Large intestine (tissue), 3 donors: ENCODE measurements around the gene CHST10. TPM values are rescaled to one million over a fixed set of nuclear protein-coding genes. Genes with fewer than 3 reads are reported as not detected.

Source experiments
- DNase-seq, 2 donors: peaks; one replicate each; pipeline versions ENCODE4 v3.0.0 to v3.0.0-alpha.2; 2013
- H3K27ac ChIP-seq: one replicate; pipeline ENCODE4 v1.5.1; 2013; ENCODE audit warnings: low read length
- H3K27me3 ChIP-seq: 2 replicates; pipeline ENCODE4 v1.6.1; 2013; ENCODE audit warnings: low read length; ENCODE audit not compliant: control insufficient read depth, insufficient read depth
- H3K36me3 ChIP-seq: 2 replicates; pipeline ENCODE4 v1.6.1; 2013; ENCODE audit warnings: low read length; ENCODE audit not compliant: control insufficient read depth, insufficient read depth
- H3K4me1 ChIP-seq: one replicate; pipeline ENCODE4 v1.6.1; 2013; ENCODE audit warnings: low read length; ENCODE audit not compliant: control insufficient read depth, insufficient read depth
- H3K4me3 ChIP-seq: one replicate; pipeline ENCODE4 v1.5.1; 2013; ENCODE audit warnings: low read length
- H3K9me3 ChIP-seq: one replicate; pipeline ENCODE4 v1.6.1; 2013; ENCODE audit warnings: mild to moderate bottlenecking, low read depth, low read length, moderate library complexity; ENCODE audit not compliant: control insufficient read depth
- WGBS: methylation state at CpG from one replicate; pipeline ENCODE4 v1.1.5; 2013; ENCODE audit warnings: low lambda C conversion rate; ENCODE audit not compliant: insufficient coverage; 5-methylcytosine and 5-hydroxymethylcytosine counted together
- polyA plus RNA-seq: library from polyadenylated mRNA; unstranded; fragments of 120-200 nt; gene quantifications from one replicate; pipeline ENCODE4 v1.2.1, GENCODE V29; 2013

Gene CHST10
- polyA plus RNA-seq, 1 donor = 6.4 TPM

GRCh38 chr2:100427627-100428258 lies 10.3 kb upstream of the CHST10 start:
- WGBS = 65% methylated on average over 2 of the region's 11 CpGs
- H3K27ac ChIP-seq = no peak overlapping the region
- H3K27me3 ChIP-seq = peaks cover 3% of the 10 kb centered on the region
- no peaks in the 10 kb centered on the region for H3K9me3 ChIP-seq
- H3K36me3 ChIP-seq = no peaks in the 10 kb centered on the region
- no peak overlapping the region for H3K4me3 ChIP-seq
- DNase-seq = peak in 1 of 2 donors; percentile 22
- H3K4me1 ChIP-seq = no peaks in the 10 kb centered on the region

- Histone ChIP-seq H3K9me3 (no peaks in the 10 kb centered on the region), H3K4me1 (no peaks in the 10 kb centered on the region), H3K27me3 (peaks cover 3% of the 10 kb centered on the region), H3K36me3 (no peaks in the 10 kb centered on the region), H3K4me3 (no peak overlapping the region), H3K27ac (no peak overlapping the region)
- no peak for DNase-seq
- WGBS = no CpG with 5 or more reads among the region's 12 CpGs
Observed at GRCh38 chr2:100427111-100427510, 9.6 kb upstream of the CHST10 start.

GRCh38 chr2:100426384-100426720 lies 8.9 kb upstream of the CHST10 start:
- WGBS = no CpG with 5 or more reads among the region's 18 CpGs
- H3K27ac ChIP-seq = no peak overlapping the region

GRCh38 chr2:100425573-100426383 lies 8.3 kb upstream of the CHST10 start:
- H3K4me1 ChIP-seq = no peaks in the 10 kb centered on the region
- WGBS = 90% methylated on average over 2 of the region's 15 CpGs
- H3K4me3 ChIP-seq = no peak overlapping the region
- no peak overlapping the region for H3K27ac ChIP-seq
- peaks cover 3% of the 10 kb centered on the region for H3K27me3 ChIP-seq
- DNase-seq = no peak
- no peaks in the 10 kb centered on the region for H3K9me3 ChIP-seq
- no peaks in the 10 kb centered on the region for H3K36me3 ChIP-seq

More at GRCh38 chr2:100426384-100426720, 8.9 kb upstream of the CHST10 start:
- DNase-seq = no peak
- no peaks in the 10 kb centered on the region for H3K36me3 ChIP-seq
- H3K27me3 ChIP-seq = peaks cover 3% of the 10 kb centered on the region
- H3K4me1 ChIP-seq = no peaks in the 10 kb centered on the region
- H3K9me3 ChIP-seq = no peaks in the 10 kb centered on the region
- H3K4me3 ChIP-seq = no peak overlapping the region

GRCh38 chr2:100425107-100425506 lies 7.6 kb upstream of the CHST10 start:
- no peaks in the 10 kb centered on the region for H3K4me1 ChIP-seq
- H3K4me3 ChIP-seq = no peak overlapping the region
- no peak for DNase-seq
- peaks cover 3% of the 10 kb centered on the region for H3K27me3 ChIP-seq
- WGBS = no CpG with 5 or more reads among the region's 4 CpGs
- H3K9me3 ChIP-seq = no peaks in the 10 kb centered on the region
- H3K36me3 ChIP-seq = no peaks in the 10 kb centered on the region
- no peak overlapping the region for H3K27ac ChIP-seq

- DNase-seq = no peak
- H3K4me3 ChIP-seq = no peak overlapping the region
- WGBS = 100% methylated on average over 1 of the region's 4 CpGs
- no peaks in the 10 kb centered on the region for H3K9me3 ChIP-seq
- H3K27ac ChIP-seq = no peak overlapping the region
- no peaks in the 10 kb centered on the region for H3K4me1 ChIP-seq
- H3K27me3 ChIP-seq = peaks cover 3% of the 10 kb centered on the region
- no peaks in the 10 kb centered on the region for H3K36me3 ChIP-seq
Observed at GRCh38 chr2:100424277-100424875, 6.9 kb upstream of the CHST10 start.

- no peak for DNase-seq
- Histone ChIP-seq H3K36me3 (no peaks in the 10 kb centered on the region), H3K4me1 (no peaks in the 10 kb centered on the region), H3K27me3 (peaks cover 3% of the 10 kb centered on the region), H3K27ac (no peak overlapping the region), H3K9me3 (no peaks in the 10 kb centered on the region), H3K4me3 (no peak overlapping the region)
- no CpG with 5 or more reads among the region's 1 CpG for WGBS
Observed at GRCh38 chr2:100423631-100424030, 6.2 kb upstream of the CHST10 start.

- Histone ChIP-seq H3K36me3 (no peaks in the 10 kb centered on the region), H3K27ac (no peak overlapping the region), H3K4me1 (no peaks in the 10 kb centered on the region), H3K27me3 (peaks cover 3% of the 10 kb centered on the region), H3K4me3 (no peak overlapping the region), H3K9me3 (no peaks in the 10 kb centered on the region)
- no CpG with 5 or more reads among the region's 4 CpGs for WGBS
- DNase-seq = peak in 1 of 2 donors; percentile 12
Observed at GRCh38 chr2:100422320-100423055, 5.0 kb upstream of the CHST10 start.

GRCh38 chr2:100419915-100420314 lies 2.4 kb upstream of the CHST10 start:
- Histone ChIP-seq H3K27me3 (peaks cover 9% of the 10 kb centered on the region), H3K9me3 (no peaks in the 10 kb centered on the region), H3K4me3 (no peak overlapping the region), H3K4me1 (no peaks in the 10 kb centered on the region), H3K27ac (no peak overlapping the region), H3K36me3 (no peaks in the 10 kb centered on the region)
- no peak for DNase-seq
- no CpG with 5 or more reads among the region's 3 CpGs for WGBS

- H3K27me3 ChIP-seq = peaks cover 6% of the 10 kb centered on the region
- H3K4me3 ChIP-seq = no peak overlapping the region
- no CpG with 5 or more reads among the region's 12 CpGs for WGBS
- no peak overlapping the region for H3K27ac ChIP-seq
- peak in 1 of 2 donors; percentile 18 for DNase-seq
- peaks cover 3% of the 10 kb centered on the region for H3K36me3 ChIP-seq
- no peaks in the 10 kb centered on the region for H3K4me1 ChIP-seq
- H3K9me3 ChIP-seq = no peaks in the 10 kb centered on the region
Observed at GRCh38 chr2:100418406-100418962, 1.0 kb upstream of the CHST10 start.
